Measurements from ENCODE around the gene POLR3GL. TPM values are rescaled to one million over a fixed set of nuclear protein-coding genes. Genes with fewer than 3 reads are reported as not detected.
A peak's percentile ranks its signal among the peaks of the same experiment; 100 is the strongest.

POLR3GL gene
- total RNA-seq, 1 experiment from 2014 or later = 7.1 TPM

- no peak for DNase-seq (ENCODE audit: low spot score)
Observed at GRCh38 chr1:145992502-145992936, 28.0 kb downstream of the POLR3GL start.

DNA sequence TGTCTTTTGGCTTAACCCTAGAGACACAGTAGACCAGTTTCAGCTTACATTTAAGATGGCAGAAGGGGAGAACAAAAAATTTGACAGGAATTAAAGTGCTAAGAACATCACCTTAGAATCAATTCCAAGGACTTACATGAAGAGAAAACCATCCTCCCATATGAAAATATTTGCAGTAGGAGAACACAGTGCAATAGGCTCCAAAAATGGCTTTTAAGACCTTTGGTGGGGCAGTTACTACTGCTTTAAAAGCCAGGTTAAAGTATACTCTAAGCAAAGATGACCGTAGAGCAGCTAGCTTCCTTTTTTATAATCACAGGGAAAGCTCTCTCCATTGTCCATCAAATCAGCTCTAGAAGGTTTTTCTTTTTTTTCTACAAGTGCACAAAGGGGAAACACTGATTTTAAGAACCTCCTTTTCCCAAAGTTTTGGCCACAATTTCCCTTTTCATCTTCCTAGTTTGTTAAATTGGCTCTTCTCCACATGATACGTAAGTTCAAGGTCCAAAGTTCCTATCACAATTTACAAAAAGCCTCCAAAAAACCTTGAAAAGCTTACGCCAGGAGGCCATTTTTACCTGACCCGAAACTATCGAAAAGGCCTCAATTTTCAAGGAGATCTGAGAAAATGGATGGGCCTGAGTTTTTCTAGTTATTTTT, 28.6 kb downstream of the POLR3GL start:
- DNase-seq (ENCODE audit: low spot score) = no peak

GRCh38 chr1:145993618-145994390, 29.3 kb downstream of the POLR3GL start:
- DNase-seq (ENCODE audit: low spot score) = no peak

- DNase-seq (ENCODE audit: low spot score) = no peak
Observed at GRCh38 chr1:145994391-145995120, 30.1 kb downstream of the POLR3GL start.

- no peak for DNase-seq (ENCODE audit: low spot score)
Observed at GRCh38 chr1:145995148-145995881, 30.8 kb downstream of the POLR3GL start.

DNA sequence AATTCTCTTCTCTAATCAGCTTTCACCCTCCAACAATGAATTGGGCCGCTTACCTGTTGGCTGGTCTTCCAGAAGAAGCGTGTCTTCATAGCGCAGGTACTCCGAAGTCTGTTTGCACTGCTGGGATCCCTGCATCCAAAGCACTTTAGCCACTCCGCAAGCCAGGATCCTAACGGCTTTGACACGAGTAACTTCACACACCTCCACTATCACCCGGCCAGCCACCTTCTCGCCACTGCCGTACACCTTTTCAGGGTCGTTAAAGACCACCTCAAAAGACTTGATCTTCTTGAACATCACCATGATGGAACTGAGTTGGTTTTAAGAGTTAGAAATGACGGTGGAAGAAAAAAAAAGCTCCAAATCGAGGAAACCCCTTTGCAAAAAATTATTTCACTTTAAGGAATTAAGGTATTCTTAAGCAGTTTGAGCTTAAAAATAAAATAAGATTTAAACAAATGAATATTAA, 31.5 kb downstream of the POLR3GL start:
- DNase-seq (ENCODE audit: low spot score) = peak; percentile 46

DNA sequence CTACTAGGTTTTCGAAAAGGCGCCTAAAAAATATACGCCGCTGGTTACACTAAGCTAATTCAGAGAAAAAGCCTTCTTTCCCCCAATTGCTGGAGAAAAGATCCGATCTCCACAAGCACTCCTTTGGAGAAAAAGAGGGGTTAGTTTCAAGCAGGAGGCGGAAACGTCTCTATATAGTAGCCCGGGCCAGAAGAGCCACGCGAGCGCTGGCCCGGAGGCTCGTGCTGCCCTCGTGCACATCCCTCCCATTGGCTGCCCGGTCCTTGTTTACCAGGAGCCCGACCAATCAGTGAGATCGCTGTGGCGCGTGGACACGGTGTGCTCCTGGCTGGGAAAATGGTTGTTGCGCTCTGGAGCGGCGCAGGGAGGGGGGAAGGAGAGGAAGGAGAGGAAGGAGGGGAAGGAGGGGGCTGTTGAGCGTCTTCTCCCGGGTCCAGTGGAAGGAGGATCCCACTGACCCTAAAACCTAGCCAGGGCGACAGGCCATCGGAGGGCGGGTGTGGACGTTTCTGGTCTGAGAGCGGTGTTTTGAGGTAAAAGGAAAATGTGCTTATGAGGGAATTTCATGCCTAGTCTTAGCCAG, 32.0 kb downstream of the POLR3GL start, which contains the start of gene TXNIP:
TSS of gene TXNIP (minus strand) at position 147 of the 583 bp plus-strand sequence. CDS start 313 bp downstream, outside the sequence.
- peak; percentile 96 for DNase-seq (ENCODE audit: low spot score)

GRCh38 chr1:145997016-145997717, 32.7 kb downstream of the POLR3GL start:
- peak; percentile 64 for DNase-seq (ENCODE audit: low spot score)

DNA sequence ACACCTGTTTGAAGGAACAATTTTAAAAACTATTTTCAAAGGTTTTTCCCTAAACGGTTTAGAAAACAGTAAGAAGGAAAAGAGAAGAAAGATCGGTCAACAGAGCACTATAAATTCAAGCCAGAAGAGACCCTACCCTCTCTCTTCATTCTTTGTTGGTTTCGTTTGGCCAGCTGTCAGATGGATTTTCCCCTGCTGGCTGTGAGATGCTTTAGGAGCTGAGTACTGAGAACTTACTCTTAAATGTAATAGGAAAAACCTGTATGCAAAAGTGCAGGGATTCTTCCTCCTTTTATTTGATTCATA, 33.2 kb downstream of the POLR3GL start:
- no peak for DNase-seq (ENCODE audit: low spot score)

- peak; percentile 62 for DNase-seq (ENCODE audit: low spot score)
Observed at GRCh38 chr1:145999321-146000024, 35.0 kb downstream of the POLR3GL start.

- DNase-seq (ENCODE audit: low spot score) = no peak
Observed at GRCh38 chr1:146001709-146002108, 37.2 kb downstream of the POLR3GL start.

DNA sequence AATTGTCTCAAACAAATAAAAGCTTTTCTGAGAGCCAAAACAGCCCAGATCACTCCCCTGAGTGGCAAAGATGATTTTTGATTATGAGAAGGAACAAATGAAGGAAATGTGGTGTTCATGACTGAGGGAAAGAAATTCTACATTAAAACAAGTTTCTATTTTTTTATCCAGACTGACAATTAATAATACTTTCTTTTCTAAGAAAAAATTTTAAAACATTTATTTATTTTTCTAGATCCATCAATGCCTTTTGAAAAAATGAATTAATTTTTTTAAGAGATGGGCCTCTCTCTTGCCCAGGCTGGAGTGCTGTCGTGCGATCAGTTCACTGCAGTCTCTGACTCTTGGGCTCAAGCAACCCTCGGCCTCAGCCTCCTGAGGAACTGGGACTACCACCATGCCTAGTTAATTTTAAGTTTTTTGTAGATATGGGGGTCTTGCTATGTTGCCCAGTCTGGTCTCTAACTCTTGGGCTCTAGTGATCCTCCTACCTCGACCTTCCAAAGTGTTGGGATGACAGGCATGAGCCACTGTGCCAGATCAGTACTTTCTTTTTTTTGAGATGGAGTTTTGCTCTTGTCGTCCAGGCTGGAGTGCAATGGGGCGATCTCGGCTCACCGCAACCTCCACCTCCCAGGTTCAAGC, 43.1 kb downstream of the POLR3GL start:
- no peak for DNase-seq (ENCODE audit: low spot score)

- peak; percentile 47 for DNase-seq (ENCODE audit: low spot score)
Observed at GRCh38 chr1:146010126-146010738, 45.7 kb downstream of the POLR3GL start.

DNA sequence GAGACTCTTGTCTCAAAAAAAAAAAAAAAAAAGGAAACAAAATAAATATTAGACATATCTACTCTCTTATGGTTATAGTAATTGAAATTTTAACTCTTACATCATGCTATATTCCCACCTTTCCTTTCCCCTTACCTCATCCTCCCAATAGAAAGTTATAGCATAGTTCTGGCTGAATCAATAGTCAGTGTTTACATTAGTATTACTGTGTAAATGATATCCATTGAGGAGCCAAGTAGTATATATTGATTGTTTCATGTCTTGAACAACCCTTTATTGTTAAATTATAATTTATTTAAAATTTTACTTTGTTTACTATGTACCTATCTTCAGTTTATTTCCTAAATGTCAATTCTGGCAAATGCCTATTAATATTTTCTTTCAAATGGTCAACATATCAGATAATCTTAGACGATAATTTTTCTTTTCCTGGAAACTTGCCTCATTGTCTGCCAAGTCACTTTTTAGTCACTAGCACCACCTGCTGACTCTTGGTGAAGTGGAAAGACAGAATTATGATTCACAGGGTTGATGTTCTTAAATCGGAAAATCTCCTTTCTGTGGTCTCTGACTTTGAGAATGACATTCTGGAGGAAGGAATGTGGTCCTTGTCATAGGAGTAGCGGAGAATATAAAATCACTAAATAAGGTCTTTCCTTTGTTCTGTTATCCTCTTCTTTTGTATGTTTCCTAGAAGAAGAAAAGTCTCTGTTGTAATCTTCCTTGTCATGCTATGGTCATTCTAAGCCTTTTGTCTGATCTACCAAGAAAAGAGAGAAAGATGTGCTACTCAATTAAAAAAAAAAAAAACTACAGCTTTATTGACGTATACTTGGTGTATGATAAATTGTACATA, 48.4 kb downstream of the POLR3GL start:
- peak; percentile 92 for DNase-seq (ENCODE audit: low spot score)

- no peak for DNase-seq (ENCODE audit: low spot score)
Observed at GRCh38 chr1:146013559-146013922, 49.1 kb downstream of the POLR3GL start.

- DNase-seq (ENCODE audit: low spot score) = no peak
Observed at GRCh38 chr1:146016891-146017290, 52.4 kb downstream of the POLR3GL start.

- no peak for DNase-seq (ENCODE audit: low spot score)
Observed at GRCh38 chr1:146019231-146020057, 55.0 kb downstream of the POLR3GL start.
